ENCODE data around the gene ZBTB7B.

- TF ChIP-seq EZH2phosphoT487 (IDR thresholded peaks at IDR 0.05; ENCODE audit: low read depth) (no peak), CTCF (IDR thresholded peaks at IDR 0.05; ENCODE audit: low read depth, low read length) (no peak)
These were observed 7.8 kb downstream of the ZBTB7B start for GRCh38 chr1:155010211-155010918.
